Activated naive CD4-positive, alpha-beta T cell treated with anti-CD3 and anti-CD28 coated beads, Interleukin-2, amount 10 ng/mL, durations not matched to agents 7 days and 5 days (primary cell): ENCODE measurements around the gene RAB3IP.

Experiments
- CTCF ChIA-PET: fragments of 350-600 bp; sonication (Branson Sonifier 250); formaldehyde crosslinking; loops from one replicate; lab custom pipeline; 2021; ENCODE audit warnings: antibody characterized with exemption; lab: Charles Lee
- DNase-seq: peaks from one replicate; pipeline ENCODE4 v3.0.0-alpha.2; 2020
- H3K27ac Mint-ChIP-seq: one replicate; pipeline ENCODE4 v1.8.0; 2021; ENCODE audit warnings: mild to moderate bottlenecking, moderate library complexity, mixed read lengths
- H3K27me3 Mint-ChIP-seq: one replicate; pipeline ENCODE4 v1.8.0; 2021; ENCODE audit warnings: mild to moderate bottlenecking, mixed read lengths
- H3K36me3 Mint-ChIP-seq: one replicate; pipeline ENCODE4 v1.8.0; 2021; ENCODE audit warnings: mixed read lengths
- H3K4me1 Mint-ChIP-seq: one replicate; pipeline ENCODE4 v1.8.0; 2021; ENCODE audit warnings: mixed read lengths
- H3K4me3 Mint-ChIP-seq: one replicate; pipeline ENCODE4 v1.8.0; 2021; ENCODE audit warnings: mild to moderate bottlenecking, moderate library complexity, mixed read lengths
- H3K9me3 Mint-ChIP-seq: one replicate; pipeline ENCODE4 v1.8.0; 2021; ENCODE audit warnings: mixed read lengths

RAB3IP gene, protein sequence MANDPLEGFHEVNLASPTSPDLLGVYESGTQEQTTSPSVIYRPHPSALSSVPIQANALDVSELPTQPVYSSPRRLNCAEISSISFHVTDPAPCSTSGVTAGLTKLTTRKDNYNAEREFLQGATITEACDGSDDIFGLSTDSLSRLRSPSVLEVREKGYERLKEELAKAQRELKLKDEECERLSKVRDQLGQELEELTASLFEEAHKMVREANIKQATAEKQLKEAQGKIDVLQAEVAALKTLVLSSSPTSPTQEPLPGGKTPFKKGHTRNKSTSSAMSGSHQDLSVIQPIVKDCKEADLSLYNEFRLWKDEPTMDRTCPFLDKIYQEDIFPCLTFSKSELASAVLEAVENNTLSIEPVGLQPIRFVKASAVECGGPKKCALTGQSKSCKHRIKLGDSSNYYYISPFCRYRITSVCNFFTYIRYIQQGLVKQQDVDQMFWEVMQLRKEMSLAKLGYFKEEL

GRCh38 chr12:69738351-69739286, at the start of gene RAB3IP:
RAB3IP (plus strand) TSS chr12:69738860; CDS start chr12:69755409, 16,549 bp downstream.
- DNase-seq: peak; percentile 94
- peak within 1 kb of the TSS; percentile 73 for H3K27ac Mint-ChIP-seq
- peaks cover 20% of the 10 kb centered on the region for H3K27me3 Mint-ChIP-seq
- no peaks in the 10 kb centered on the region for H3K36me3 Mint-ChIP-seq
- CTCF ChIA-PET: interaction anchor here (1.7 kb wide), 1 partner anchor 12 kb away, joined by 4 read pairs; no protein-coding TSS in a partner anchor
- peaks cover 21% of the 10 kb centered on the region for H3K4me1 Mint-ChIP-seq
- H3K4me3 Mint-ChIP-seq: peak within 1 kb of the TSS; percentile 84
- H3K9me3 Mint-ChIP-seq: no peaks in the 10 kb centered on the region

DNA sequence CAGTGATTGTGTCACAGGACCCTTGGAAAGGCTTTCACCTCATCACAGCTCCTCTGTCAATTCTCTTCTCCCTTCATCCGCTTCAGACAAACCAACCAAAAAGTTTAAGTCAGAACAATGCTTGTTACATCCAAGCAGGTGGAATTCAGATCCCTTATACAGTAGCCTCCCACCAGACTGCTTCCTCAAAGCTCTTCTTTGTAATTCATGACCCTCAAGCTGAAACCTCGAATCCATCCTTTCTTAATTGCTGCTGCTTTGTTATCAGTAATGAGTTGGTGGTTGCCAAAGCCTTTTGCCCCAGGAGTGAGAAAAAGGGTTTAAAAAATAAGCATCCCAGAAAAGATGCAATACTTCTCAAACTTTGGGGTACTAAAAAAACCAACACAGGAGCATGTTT, 49.0 kb upstream of the RAB3IP start:
- no peak for DNase-seq
- Mint-ChIP-seq H3K4me3 (no peak overlapping the region), H3K4me1 (peaks cover 4% of the 10 kb centered on the region), H3K9me3 (no peaks in the 10 kb centered on the region), H3K27me3 (peaks cover 19% of the 10 kb centered on the region), H3K27ac (no peak overlapping the region), H3K36me3 (no peaks in the 10 kb centered on the region)
- CTCF ChIA-PET: no interaction called here

GRCh38 chr12:69694123-69694522, 44.5 kb upstream of the RAB3IP start:
- Mint-ChIP-seq H3K36me3 (no peaks in the 10 kb centered on the region), H3K4me3 (no peak overlapping the region), H3K27me3 (peaks cover 18% of the 10 kb centered on the region), H3K27ac (no peak overlapping the region), H3K9me3 (no peaks in the 10 kb centered on the region), H3K4me1 (peaks cover 2% of the 10 kb centered on the region)
- DNase-seq: no peak
- CTCF ChIA-PET: no interaction called here

- no peak for DNase-seq
These were observed 40.6 kb upstream of the RAB3IP start for GRCh38 chr12:69698054-69698453.

GRCh38 chr12:69698769-69699540, 39.7 kb upstream of the RAB3IP start, which contains the start of gene BEST3:
BEST3 (minus strand) TSS chr12:69699303; CDS start chr12:69697798, 1,505 bp downstream.
- Mint-ChIP-seq H3K4me3 (no peak within 1 kb of the TSS), H3K27ac (no peak within 1 kb of the TSS), H3K36me3 (no peaks in the 10 kb centered on the region), H3K4me1 (no peaks in the 10 kb centered on the region), H3K27me3 (peaks cover 8% of the 10 kb centered on the region), H3K9me3 (no peaks in the 10 kb centered on the region)
- no peak for DNase-seq
- CTCF ChIA-PET: interaction anchor here (0.7 kb wide), 1 partner anchor 48 kb away, joined by 3 read pairs; no protein-coding TSS in a partner anchor

More at GRCh38 chr12:69698054-69698453, 40.6 kb upstream of the RAB3IP start:
- H3K36me3 Mint-ChIP-seq: no peaks in the 10 kb centered on the region
- no peaks in the 10 kb centered on the region for H3K4me1 Mint-ChIP-seq
- no peak overlapping the region for H3K27ac Mint-ChIP-seq
- H3K27me3 Mint-ChIP-seq: peaks cover 14% of the 10 kb centered on the region
- CTCF ChIA-PET: no interaction called here
- H3K4me3 Mint-ChIP-seq: no peak overlapping the region
- H3K9me3 Mint-ChIP-seq: no peaks in the 10 kb centered on the region

DNA sequence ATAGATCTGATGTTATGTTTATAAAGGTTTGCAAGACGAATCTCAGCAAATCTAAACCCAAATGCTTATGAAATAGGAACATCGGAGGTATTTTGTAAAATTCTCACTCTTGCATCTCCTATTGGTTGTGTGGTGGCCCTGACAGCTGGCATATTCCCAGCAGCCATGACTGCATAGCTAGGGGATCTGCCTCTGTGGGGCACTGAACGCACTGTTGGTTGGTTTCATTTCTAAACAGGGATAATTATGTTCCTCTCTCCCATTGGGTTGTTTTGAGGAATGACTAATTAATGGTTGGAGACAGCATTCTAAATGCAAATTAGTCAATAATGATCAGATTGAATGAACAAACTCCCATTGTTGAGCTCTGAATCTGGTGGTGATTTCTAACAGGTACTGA, 36.8 kb upstream of the RAB3IP start:
- H3K4me3 Mint-ChIP-seq: no peak overlapping the region
- peaks cover 10% of the 10 kb centered on the region for H3K27me3 Mint-ChIP-seq
- H3K4me1 Mint-ChIP-seq: no peaks in the 10 kb centered on the region
- no peaks in the 10 kb centered on the region for H3K36me3 Mint-ChIP-seq
- no peak for DNase-seq
- CTCF ChIA-PET: no interaction called here
- no peak overlapping the region for H3K27ac Mint-ChIP-seq
- no peaks in the 10 kb centered on the region for H3K9me3 Mint-ChIP-seq

GRCh38 chr12:69703146-69703642, 35.5 kb upstream of the RAB3IP start:
- CTCF ChIA-PET: no interaction called here
- H3K36me3 Mint-ChIP-seq: no peaks in the 10 kb centered on the region
- H3K4me1 Mint-ChIP-seq: no peaks in the 10 kb centered on the region
- no peak for DNase-seq
- H3K27me3 Mint-ChIP-seq: peaks cover 10% of the 10 kb centered on the region
- no peak overlapping the region for H3K27ac Mint-ChIP-seq
- no peak overlapping the region for H3K4me3 Mint-ChIP-seq
- no peaks in the 10 kb centered on the region for H3K9me3 Mint-ChIP-seq

GRCh38 chr12:69704357-69704756, 34.3 kb upstream of the RAB3IP start:
- no peaks in the 10 kb centered on the region for H3K9me3 Mint-ChIP-seq
- H3K27ac Mint-ChIP-seq: no peak overlapping the region
- no peak overlapping the region for H3K4me3 Mint-ChIP-seq
- no peaks in the 10 kb centered on the region for H3K36me3 Mint-ChIP-seq
- H3K4me1 Mint-ChIP-seq: no peaks in the 10 kb centered on the region
- CTCF ChIA-PET: no interaction called here
- H3K27me3 Mint-ChIP-seq: peaks cover 6% of the 10 kb centered on the region
- DNase-seq: no peak

DNA sequence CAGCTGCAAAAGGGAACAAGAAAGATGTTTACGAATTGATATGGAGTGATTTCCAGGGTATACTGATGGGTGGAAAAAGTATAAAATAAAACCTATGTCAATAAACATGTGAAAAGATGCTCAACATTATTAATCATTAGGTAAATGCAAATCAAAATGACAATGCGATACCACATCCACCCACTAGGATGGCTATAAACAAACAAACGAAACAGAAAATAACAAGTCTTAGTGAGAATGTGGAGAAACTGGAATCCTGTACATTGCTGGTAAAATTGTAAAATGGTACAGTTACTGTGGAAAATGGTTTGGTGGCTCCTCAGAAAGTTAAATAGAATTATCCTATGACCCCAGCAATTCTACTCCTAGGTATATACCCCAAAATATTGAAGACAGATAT, 30.0 kb upstream of the RAB3IP start:
- no peak overlapping the region for H3K4me3 Mint-ChIP-seq

DNA sequence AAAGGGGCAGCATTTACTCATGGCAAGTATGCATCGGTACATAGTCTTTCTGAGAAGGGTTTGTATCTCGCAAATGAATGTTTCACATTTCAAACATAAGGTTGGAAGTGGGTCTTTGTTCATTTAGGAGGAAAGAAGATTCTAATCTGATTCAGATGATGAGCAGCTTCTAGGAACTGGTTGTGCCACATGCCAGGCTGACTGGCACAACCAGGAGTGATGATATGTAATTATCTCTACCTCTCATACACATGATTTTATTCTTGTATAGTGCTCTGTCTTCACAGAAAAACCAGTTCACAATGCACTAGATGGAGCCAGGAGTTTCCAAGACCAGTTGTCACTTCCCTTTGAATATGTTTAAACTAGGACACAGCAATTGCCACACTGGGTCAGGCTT, 25.8 kb upstream of the RAB3IP start:
- CTCF ChIA-PET: no interaction called here
- Mint-ChIP-seq H3K4me1 (no peaks in the 10 kb centered on the region), H3K9me3 (no peaks in the 10 kb centered on the region), H3K27me3 (peaks cover 6% of the 10 kb centered on the region), H3K36me3 (no peaks in the 10 kb centered on the region), H3K27ac (no peak overlapping the region), H3K4me3 (no peak overlapping the region)
- no peak for DNase-seq

More for the DNA sequence above, 30.0 kb upstream of the RAB3IP start:
- H3K9me3 Mint-ChIP-seq: no peaks in the 10 kb centered on the region
- no peak overlapping the region for H3K27ac Mint-ChIP-seq
- DNase-seq: no peak
- H3K36me3 Mint-ChIP-seq: no peaks in the 10 kb centered on the region
- H3K27me3 Mint-ChIP-seq: peaks cover 12% of the 10 kb centered on the region
- CTCF ChIA-PET: no interaction called here
- H3K4me1 Mint-ChIP-seq: no peaks in the 10 kb centered on the region

DNA sequence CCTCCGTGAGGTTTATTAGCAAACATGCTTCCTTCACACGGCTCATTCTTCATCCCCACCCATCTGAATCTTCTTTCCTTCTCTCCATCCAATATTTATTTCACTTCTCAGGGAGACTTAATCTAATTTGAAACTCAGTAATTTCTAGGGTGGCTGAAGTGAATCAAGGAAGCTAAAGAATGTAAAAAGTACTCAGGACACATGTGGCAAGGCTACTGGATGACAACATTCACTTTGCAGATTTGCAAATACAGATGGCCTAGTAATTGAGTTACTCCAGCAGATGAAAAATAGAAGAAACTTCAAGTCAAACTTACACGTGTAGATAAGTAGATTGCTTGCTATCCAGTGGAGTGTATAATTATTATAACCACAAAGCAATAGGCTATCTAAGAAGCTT, 24.1 kb upstream of the RAB3IP start:
- Mint-ChIP-seq H3K4me1 (no peaks in the 10 kb centered on the region), H3K4me3 (no peak overlapping the region), H3K36me3 (no peaks in the 10 kb centered on the region), H3K27me3 (peaks cover 6% of the 10 kb centered on the region), H3K9me3 (no peaks in the 10 kb centered on the region), H3K27ac (no peak overlapping the region)
- no peak for DNase-seq
- CTCF ChIA-PET: no interaction called here

DNA sequence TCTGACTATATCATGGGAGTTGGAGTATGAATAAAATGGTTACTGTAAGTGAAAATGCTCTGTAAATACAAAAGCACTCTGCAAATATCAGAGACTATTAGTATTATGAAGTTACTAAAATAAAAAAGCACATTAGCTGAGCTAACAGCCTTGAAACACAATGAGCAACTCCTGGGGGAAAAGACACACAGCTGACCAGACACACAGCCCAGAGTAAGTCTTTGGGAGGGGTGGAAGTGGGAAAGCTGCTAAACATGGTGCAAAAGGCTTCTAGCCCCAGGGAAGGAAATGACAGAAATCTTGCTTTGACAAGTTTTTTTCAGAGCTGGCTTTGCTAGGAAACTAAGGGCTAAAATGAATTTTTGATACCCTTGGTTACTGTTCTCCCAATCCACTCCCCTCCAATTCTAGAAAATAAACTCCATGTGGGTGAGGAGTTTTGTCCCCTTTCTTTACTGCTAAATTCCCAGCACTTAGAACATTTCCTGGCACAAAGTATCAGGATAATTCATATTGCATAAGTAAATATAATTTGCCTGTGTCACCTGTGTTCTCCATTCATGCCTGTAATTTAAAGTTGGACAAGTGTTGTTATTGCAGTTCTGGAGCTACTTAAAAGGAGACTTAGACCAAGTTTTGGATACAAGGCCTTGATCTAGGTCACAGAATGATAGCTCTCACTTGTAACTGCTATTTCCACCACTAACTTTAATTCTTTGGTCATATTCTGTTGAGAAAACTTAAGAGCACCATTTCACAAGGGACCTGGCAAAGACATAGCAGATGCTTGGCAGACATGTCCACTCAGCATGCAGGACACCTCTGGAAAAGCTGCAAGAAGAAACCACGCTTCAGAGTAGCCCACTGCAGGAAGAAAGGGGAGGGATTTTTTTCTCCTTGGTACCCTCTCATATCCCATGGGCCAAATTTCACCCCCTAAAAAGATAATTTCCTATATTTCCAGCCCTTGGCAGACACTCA, 19.0 kb upstream of the RAB3IP start:
- Mint-ChIP-seq H3K9me3 (no peaks in the 10 kb centered on the region), H3K27me3 (peaks cover 15% of the 10 kb centered on the region), H3K4me3 (no peak overlapping the region), H3K27ac (no peak overlapping the region), H3K36me3 (no peaks in the 10 kb centered on the region), H3K4me1 (peaks cover 2% of the 10 kb centered on the region)
- CTCF ChIA-PET: interaction anchor here (1.6 kb wide), 1 partner anchor 15 kb away, joined by 4 read pairs; no protein-coding TSS in a partner anchor
- no peak for DNase-seq
